Measurements from ENCODE around the gene NEUROD2.

NEUROD2 gene

DNA sequence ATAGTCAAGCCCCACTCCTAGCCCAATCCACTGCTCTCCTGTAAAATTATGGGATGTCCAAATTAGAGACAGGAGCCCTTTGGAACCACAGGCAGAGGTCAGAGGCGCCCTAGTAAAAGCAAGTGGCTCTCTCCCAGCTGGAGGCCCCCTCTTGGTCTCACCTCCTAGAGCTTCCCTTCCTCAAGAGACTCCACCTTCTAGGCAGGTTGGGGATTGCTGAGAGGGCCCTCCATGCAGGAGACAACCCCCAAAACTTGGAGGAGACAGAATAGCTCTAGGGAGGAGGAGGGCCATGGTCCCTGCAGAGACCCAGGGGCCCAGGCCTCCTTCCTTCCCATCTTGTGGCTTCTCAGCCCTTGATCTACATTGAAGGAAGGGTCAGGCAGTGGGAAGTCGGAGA, 29.4 kb downstream of the NEUROD2 start:
- no peak for DNase-seq (ENCODE audit: low read depth)
- H3K4me3 ChIP-seq (ENCODE audit: low read depth, low read length) = no peak overlapping the region
- TF ChIP-seq, protein P1, sequence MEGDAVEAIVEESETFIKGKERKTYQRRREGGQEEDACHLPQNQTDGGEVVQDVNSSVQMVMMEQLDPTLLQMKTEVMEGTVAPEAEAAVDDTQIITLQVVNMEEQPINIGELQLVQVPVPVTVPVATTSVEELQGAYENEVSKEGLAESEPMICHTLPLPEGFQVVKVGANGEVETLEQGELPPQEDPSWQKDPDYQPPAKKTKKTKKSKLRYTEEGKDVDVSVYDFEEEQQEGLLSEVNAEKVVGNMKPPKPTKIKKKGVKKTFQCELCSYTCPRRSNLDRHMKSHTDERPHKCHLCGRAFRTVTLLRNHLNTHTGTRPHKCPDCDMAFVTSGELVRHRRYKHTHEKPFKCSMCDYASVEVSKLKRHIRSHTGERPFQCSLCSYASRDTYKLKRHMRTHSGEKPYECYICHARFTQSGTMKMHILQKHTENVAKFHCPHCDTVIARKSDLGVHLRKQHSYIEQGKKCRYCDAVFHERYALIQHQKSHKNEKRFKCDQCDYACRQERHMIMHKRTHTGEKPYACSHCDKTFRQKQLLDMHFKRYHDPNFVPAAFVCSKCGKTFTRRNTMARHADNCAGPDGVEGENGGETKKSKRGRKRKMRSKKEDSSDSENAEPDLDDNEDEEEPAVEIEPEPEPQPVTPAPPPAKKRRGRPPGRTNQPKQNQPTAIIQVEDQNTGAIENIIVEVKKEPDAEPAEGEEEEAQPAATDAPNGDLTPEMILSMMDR (conservative IDR thresholded peaks at IDR 0.05; ENCODE audit: low read depth, low read length) = no peak

GRCh38 chr17:39576187-39576586, 31.5 kb downstream of the NEUROD2 start:
- DNase-seq (ENCODE audit: low read depth) = no peak
- H3K4me3 ChIP-seq (ENCODE audit: low read depth, low read length) = no peak overlapping the region
- TF ChIP-seq, protein P1 (conservative IDR thresholded peaks at IDR 0.05; ENCODE audit: low read depth, low read length) = peak; percentile 62

DNA sequence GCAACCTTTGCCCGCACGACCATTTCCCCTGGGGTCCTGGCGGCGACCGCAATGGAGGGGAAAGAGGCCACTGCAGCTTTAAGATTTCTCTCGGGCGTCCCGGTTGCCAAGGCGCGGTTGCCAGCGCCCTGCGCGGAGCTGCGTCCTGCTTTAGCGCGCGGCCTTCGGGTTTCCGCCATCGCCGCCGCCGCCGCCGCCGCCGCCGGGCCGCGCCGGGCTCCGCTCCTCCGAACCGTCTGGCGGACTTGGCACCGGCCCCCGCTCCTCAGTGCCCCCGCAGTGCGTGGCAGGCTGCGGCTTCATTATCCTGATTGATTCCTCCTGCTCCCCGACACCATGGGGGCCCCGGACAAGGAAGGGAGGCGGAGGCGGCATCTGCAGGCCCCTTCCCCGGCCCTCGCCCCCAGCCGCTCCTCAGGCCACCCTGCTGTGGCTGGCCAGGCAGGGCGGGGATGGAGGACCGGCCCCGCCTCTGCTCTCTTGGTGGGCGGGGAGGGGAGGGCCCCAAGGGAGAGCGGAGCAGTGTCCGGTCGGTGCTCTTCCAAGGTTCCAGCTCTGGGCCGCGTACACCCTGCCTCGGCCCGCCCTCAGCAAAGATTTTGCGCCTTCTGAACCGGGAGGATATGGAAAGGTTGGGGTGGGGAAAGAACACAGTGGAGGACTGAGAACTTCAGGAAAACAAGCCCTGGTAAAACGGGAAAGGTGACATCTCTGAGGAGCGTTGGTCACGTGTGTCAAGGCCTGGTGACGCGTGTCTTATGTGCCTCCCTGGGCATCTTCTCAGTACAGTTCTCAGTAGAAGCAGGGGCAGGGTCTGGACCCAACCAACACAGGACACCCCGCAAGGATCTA, 34.0 kb downstream of the NEUROD2 start:
- peak overlapping the region; percentile 68 for H3K4me3 ChIP-seq (ENCODE audit: low read depth, low read length)
- peak; percentile 58 for DNase-seq (ENCODE audit: low read depth)
- TF ChIP-seq, protein P1 (conservative IDR thresholded peaks at IDR 0.05; ENCODE audit: low read depth, low read length) = no peak

DNA sequence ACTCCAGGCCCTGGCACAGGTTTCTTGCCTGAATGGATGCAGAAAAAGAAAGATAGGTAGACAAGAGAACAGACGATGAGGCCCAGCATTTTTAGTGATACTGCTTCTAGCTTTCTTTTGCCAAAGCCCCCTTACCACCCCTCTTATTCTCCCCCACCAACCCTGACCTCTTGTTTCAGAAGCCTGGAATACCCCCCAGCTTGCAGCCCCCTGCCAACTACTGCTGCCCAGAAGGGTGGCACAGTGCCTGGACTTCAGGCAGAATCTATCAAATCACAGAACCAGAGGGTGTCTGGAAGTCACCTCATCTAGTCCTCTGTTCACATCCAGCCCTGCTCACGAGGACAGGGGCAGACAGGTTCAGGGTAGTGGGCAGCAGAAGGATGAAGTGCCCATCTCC, 35.6 kb downstream of the NEUROD2 start:
- DNase-seq (ENCODE audit: low read depth) = no peak
- TF ChIP-seq, protein P1 (conservative IDR thresholded peaks at IDR 0.05; ENCODE audit: low read depth, low read length) = no peak
- no peak overlapping the region for H3K4me3 ChIP-seq (ENCODE audit: low read depth, low read length)

DNA sequence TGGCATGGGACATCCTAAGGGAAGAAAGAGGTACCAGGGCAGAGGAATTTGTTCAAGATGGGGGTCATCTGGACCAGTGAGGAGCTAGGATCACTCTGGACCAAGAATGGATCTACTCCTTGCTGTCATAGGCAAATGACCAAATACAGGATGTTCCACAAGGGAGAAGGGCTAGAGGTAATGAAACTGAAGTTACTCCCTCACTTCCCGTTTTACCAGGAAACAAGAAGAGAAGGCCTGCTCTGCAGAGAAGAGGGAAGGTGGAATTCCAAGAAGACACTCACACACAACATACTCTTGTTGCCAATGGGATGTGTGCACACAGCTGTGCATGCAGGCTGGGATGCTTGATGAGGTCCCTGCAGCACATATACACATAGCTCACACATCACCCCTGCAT, 38.6 kb downstream of the NEUROD2 start:
- no peak overlapping the region for H3K4me3 ChIP-seq (ENCODE audit: low read depth, low read length)
- no peak for DNase-seq (ENCODE audit: low read depth)
- TF ChIP-seq, protein P1 (conservative IDR thresholded peaks at IDR 0.05; ENCODE audit: low read depth, low read length) = no peak

GRCh38 chr17:39568702-39569101, 39.0 kb downstream of the NEUROD2 start:
- DNase-seq (ENCODE audit: low read depth) = no peak
- TF ChIP-seq, protein P1 (conservative IDR thresholded peaks at IDR 0.05; ENCODE audit: low read depth, low read length) = no peak
- no peak overlapping the region for H3K4me3 ChIP-seq (ENCODE audit: low read depth, low read length)

Data from choroid plexus epithelial cell (primary cell).